HepG2 (cell line): ENCODE measurements around the gene MARK2. TPM values are rescaled to one million over a fixed set of nuclear protein-coding genes. Genes with fewer than 3 reads are reported as not detected.

Source experiments
- ATAC-seq: fragments of 200-7000 bp; cut with Tn5 transposase; 3 replicates; pipeline ENCODE4 v1.9.1; 2020; ENCODE audit warnings: mild to moderate bottlenecking, moderate library complexity
- BruUV-seq: library from RNA; stranded (reverse); fragments of 400-500 nt; replicated peaks from 2 replicates; lab custom pipeline; 2021; lab: Mats Ljungman, UMichigan
- CTCF ChIA-PET: fragments of 300-600 bp; formaldehyde crosslinking; extraction: SDS; loops from one replicate; lab custom pipeline; 2021; ENCODE audit warnings: low total read pairs, inconsistent platforms, low intra/inter-chr PET ratio; lab: Yijun Ruan, JAX
- POLR2A ChIA-PET: fragments of 350-600 bp; sonication (Branson Sonifier 250); formaldehyde crosslinking; loops from one replicate; lab custom pipeline; 2020; ENCODE audit warnings: antibody characterized with exemption, inconsistent platforms; lab: Yijun Ruan, JAX
- DNase-seq: peaks from one replicate; pipeline ENCODE4 v3.0.0-alpha.2; 2015; ENCODE audit warnings: low spot score
- FAIRE-seq: peaks from 3 replicates; lab custom pipeline; 2011; peaks lifted over from hg19 to GRCh38; lab: Jason Lieb, UNC
- H2AFZ ChIP-seq: one replicate; pipeline ENCODE4 v1.6.1; 2011; ENCODE audit warnings: low read length, inconsistent platforms
- H3K27ac ChIP-seq: fragments of 300-600 bp; 3 replicates; pipeline ENCODE4 v1.8.0; 2011; ENCODE audit warnings: mixed run types, mild to moderate bottlenecking, mixed read lengths, low read length, inconsistent platforms; ENCODE audit not compliant: insufficient read depth; ENCODE audit errors: extremely low read length
- H3K27me3 ChIP-seq, 2 experiments: fragments of 200-600 bp in 1 of 2; 2 replicates in 1 of 2; 3 replicates in 1 of 2; pipeline versions ENCODE4 v1.6.0 to v1.8.0; 2011; ENCODE audit warnings: low read length in 2 of 2, mild to moderate bottlenecking in 2 of 2, moderate library complexity in 2 of 2, inconsistent platforms in 1 of 2; ENCODE audit not compliant: insufficient read depth in 2 of 2, control insufficient read depth in 1 of 2
- H3K36me3 ChIP-seq, 2 experiments: fragments of 200-600 bp in 1 of 2; replicated peaks in 1 of 2; 2 replicates in 1 of 2; 3 replicates in 1 of 2; pipeline versions ENCODE4 v1.5.1 to v1.8.0; 2011; ENCODE audit warnings: low read length in 2 of 2, inconsistent platforms in 1 of 2; ENCODE audit not compliant: insufficient read depth in 2 of 2, control insufficient read depth in 1 of 2
- H3K4me1 ChIP-seq: 2 replicates; pipeline ENCODE4 v1.5.1; 2012; ENCODE audit warnings: low read length, inconsistent platforms; ENCODE audit not compliant: insufficient read depth
- H3K4me2 ChIP-seq: 2 replicates; pipeline ENCODE4 v1.6.0; 2011; ENCODE audit warnings: low read depth, low read length, inconsistent platforms
- H3K4me3 ChIP-seq, 3 experiments: fragments of 200-600 bp in 1 of 3; sonication (generic), shearing (Covaris generic) in 1 of 3; replicated peaks in 1 of 3; 2 replicates each; pipeline ENCODE4 v1.5.1; 2011 to 2016; ENCODE audit warnings: low read length in 3 of 3, inconsistent platforms in 2 of 3, low read depth in 2 of 3, mild to moderate bottlenecking in 2 of 3, control low read depth in 1 of 3, mixed read lengths in 1 of 3; ENCODE audit not compliant: insufficient read depth in 1 of 3
- H3K79me2 ChIP-seq: one replicate; pipeline ENCODE4 v1.6.1; 2011; ENCODE audit warnings: low read length, inconsistent platforms; ENCODE audit not compliant: insufficient read depth
- H3K9ac ChIP-seq: 2 replicates; pipeline ENCODE4 v1.6.0; 2011; ENCODE audit warnings: mild to moderate bottlenecking, low read depth, low read length, inconsistent platforms; ENCODE audit not compliant: insufficient read depth
- H3K9me3 ChIP-seq: 2 replicates; pipeline ENCODE4 v1.5.1; 2012; ENCODE audit warnings: mild to moderate bottlenecking, low read length
- H4K20me1 ChIP-seq: 2 replicates; pipeline ENCODE4 v1.6.0; 2011; ENCODE audit warnings: inconsistent platforms, mild to moderate bottlenecking, low read length, moderate library complexity; ENCODE audit not compliant: insufficient read depth
- CTCF ChIP-seq: sonication (generic); formaldehyde crosslinking; IDR thresholded peaks from 2 replicates; pipeline ENCODE4 v1.5.0; 2020; ENCODE audit warnings: mild to moderate bottlenecking, missing genetic modification reagents, moderate library complexity
- KAT7 ChIP-seq: IDR thresholded peaks from 2 replicates; pipeline ENCODE4 v1.6.1; 2018; ENCODE audit warnings: borderline replicate concordance, missing compliant biosample characterization
- PAWR ChIP-seq: sonication (generic); formaldehyde crosslinking; IDR thresholded peaks from 2 replicates; pipeline ENCODE4 v1.4.0; 2020; ENCODE audit warnings: missing genetic modification reagents, mild to moderate bottlenecking, borderline replicate concordance
- ZBED4 ChIP-seq: sonication (generic); formaldehyde crosslinking; IDR thresholded peaks from 2 replicates; pipeline ENCODE4 v1.4.0; 2020; ENCODE audit warnings: missing genetic modification reagents, borderline replicate concordance
- ZNF20 ChIP-seq: sonication (generic); formaldehyde crosslinking; IDR thresholded peaks from 2 replicates; pipeline ENCODE4 v1.4.0; 2020; ENCODE audit warnings: mild to moderate bottlenecking, moderate library complexity, missing genetic modification reagents
- ZNF839 ChIP-seq: sonication (generic); formaldehyde crosslinking; IDR thresholded peaks from 2 replicates; pipeline ENCODE4 v1.4.0; 2020; ENCODE audit warnings: missing genetic modification reagents, mild to moderate bottlenecking, borderline replicate concordance
- ZSCAN30 ChIP-seq: sonication (generic); formaldehyde crosslinking; IDR thresholded peaks from 2 replicates; pipeline ENCODE4 v1.5.0; 2020; ENCODE audit warnings: mild to moderate bottlenecking, missing genetic modification reagents
- WGBS: methylation state at CpG from one replicate; pipeline ENCODE4 v1.1.6; 2017; ENCODE audit warnings: low lambda C conversion rate; 5-methylcytosine and 5-hydroxymethylcytosine counted together
- in situ Hi-C: cut with HindIII; loops from 2 replicates; pipeline ENCODE4 v1.10.0; 2017; ENCODE audit warnings: low pct_unique_long_range_greater_than_20kb; ENCODE audit not compliant: extremely low pct_ligation_motif_present
- intact Hi-C: fragments of 100-400 bp; cut with micrococcal nuclease; formaldehyde crosslinking; loops from one replicate; pipeline ENCODE4 v1.10.0; 2022; ENCODE audit not compliant: unreplicated experiment
- polyA plus RNA-seq, 8 experiments: library from polyadenylated mRNA; depleted of rRNA in 3 of 8; stranded (reverse) in 7 of 8; unstranded in 1 of 8; fragments of >200 nt; fragmentation: Illumina TruSeq in 4 of 8; extraction: Trizol in 4 of 8; gene quantifications; 2 replicates each; pipeline versions ENCODE4 v1.2.1 to v1.2.3, GENCODE V29; 2011 to 2016; ENCODE audit warnings: low read depth in 4 of 8, missing spikeins in 1 of 8, mixed read lengths in 1 of 8; ENCODE audit not compliant: insufficient read depth in 1 of 8
- total RNA-seq, 5 experiments: library from RNA; depleted of rRNA; stranded (reverse); fragments of >200 nt; fragmentation: Illumina TruSeq; extraction: Trizol; gene quantifications; 2 replicates each; pipeline ENCODE4 v1.2.3, GENCODE V29; 2016; ENCODE audit warnings: low read depth in 1 of 5
- TF ChIP-seq, protein P1 (sequence below): sonication (generic); formaldehyde crosslinking; IDR thresholded peaks from 2 replicates; pipeline ENCODE4 v1.4.0; 2020; ENCODE audit warnings: missing genetic modification reagents, borderline replicate concordance

The MARK2 gene
- total and polyA plus RNA-seq, 2 of the 13 experiments (the other 11 are each of a cell fraction or from before 2014, with no cell fraction given): 13.5 to 13.9 TPM

DNA sequence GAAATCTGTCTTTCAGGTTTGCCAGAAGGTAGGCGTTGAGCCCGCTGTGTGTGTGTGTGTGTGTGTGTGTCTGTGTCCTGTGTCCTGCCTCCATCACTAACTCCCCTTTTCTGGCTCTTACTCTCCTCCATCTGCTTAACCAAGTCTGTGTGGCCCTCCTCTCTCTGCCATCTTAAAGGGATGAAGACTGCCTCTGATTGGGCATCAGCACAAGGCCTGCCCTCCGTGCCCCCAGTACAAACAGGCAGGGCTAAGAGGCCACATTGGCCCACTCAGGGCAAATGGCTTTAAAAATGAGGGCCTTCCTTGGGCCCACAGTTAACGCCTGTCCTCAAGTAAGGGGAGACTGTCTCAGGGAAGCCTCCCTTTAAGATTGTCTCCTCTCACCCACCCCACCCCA, 67.2 kb downstream of the MARK2 start:
- Histone ChIP-seq H3K4me3 (no peak overlapping the region), H3K27ac (no peak overlapping the region), H3K79me2 (no peaks in the 10 kb centered on the region), H3K9ac (no peak overlapping the region), H2AFZ (no peak overlapping the region), H3K36me3 (peaks cover 27 to 54% of the 10 kb centered on the region in 2 experiments), H4K20me1 (no peaks in the 10 kb centered on the region), H3K4me2 (no peak overlapping the region), H3K27me3 (no peaks in the 10 kb centered on the region), H3K4me1 (no peaks in the 10 kb centered on the region), H3K9me3 (no peaks in the 10 kb centered on the region)
- TF ChIP-seq ZNF20 (CRISPR knock-in tag) (no peak), PAWR (CRISPR knock-in tag) (no peak)
- TF ChIP-seq, protein P1, sequence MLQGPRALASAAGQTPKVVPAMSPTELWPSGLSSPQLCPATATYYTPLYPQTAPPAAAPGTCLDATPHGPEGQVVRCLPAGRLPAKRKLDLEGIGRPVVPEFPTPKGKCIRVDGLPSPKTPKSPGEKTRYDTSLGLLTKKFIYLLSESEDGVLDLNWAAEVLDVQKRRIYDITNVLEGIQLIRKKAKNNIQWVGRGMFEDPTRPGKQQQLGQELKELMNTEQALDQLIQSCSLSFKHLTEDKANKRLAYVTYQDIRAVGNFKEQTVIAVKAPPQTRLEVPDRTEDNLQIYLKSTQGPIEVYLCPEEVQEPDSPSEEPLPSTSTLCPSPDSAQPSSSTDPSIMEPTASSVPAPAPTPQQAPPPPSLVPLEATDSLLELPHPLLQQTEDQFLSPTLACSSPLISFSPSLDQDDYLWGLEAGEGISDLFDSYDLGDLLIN (CRISPR knock-in tag): no peak
- ChIA-PET POLR2A (interaction anchor here (0.9 to 1.3 kb wide), 3 partner anchors 11 to 67 kb away, joined by 3 to 5 read pairs (median 3); partner anchors contain the start of genes MARK2 and RCOR2), CTCF (interaction anchor here (1.3 to 1.7 kb wide), 2 partner anchors 68 to 69 kb away, joined by 3 to 9 read pairs; partner anchors contain the start of gene MARK2)
- in situ Hi-C loops (no loop called here), intact Hi-C loops (loop anchor here (1.0 to 10.0 kb wide), 2 partner anchors 76 to 141 kb away; partner anchors contain the start of gene ZFTA)
- FAIRE-seq: no peak
- DNase-seq: no peak
- BruUV-seq: no TSS peak
- ATAC-seq: no peak
- WGBS: 98% methylated on average over 4 of the region's 4 CpGs

DNA sequence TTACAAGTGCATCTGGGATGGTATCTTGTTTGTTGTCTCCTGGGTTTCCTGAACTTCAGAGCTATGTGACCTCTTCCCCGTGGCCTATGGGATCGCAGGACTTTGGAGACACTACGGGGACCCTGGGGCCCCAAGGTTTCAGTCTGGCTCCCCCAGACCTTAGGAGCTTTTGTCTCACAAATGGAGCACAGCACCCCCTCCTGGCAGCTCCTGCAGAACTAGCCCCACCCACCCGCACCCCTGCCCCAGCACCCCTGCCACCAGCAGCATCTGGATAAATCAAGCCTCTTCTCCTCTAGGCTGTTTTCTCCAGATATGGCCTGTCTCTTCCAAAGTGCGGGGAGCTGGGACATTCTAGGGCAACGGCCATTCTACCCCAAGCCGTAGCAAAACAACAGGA, 67.7 kb downstream of the MARK2 start:
- 95% methylated on average over 7 of the region's 7 CpGs for WGBS
- CTCF ChIA-PET: interaction anchor here (1.7 kb wide), 1 partner anchor 70 kb away, joined by 9 read pairs; no protein-coding TSS in a partner anchor
- TF ChIP-seq ZBED4 (CRISPR knock-in tag) (no peak), ZNF839 (CRISPR knock-in tag) (no peak), KAT7 (CRISPR knock-in tag) (no peak), ZSCAN30 (CRISPR knock-in tag) (no peak), CTCF (CRISPR knock-in tag) (peak; percentile 28; the same call in 1 of the 2 replicates)

More for the DNA sequence above, 67.7 kb downstream of the MARK2 start:
- no peak for FAIRE-seq
- Histone ChIP-seq H3K27me3 (no peaks in the 10 kb centered on the region), H3K9me3 (no peaks in the 10 kb centered on the region), H2AFZ (no peak overlapping the region), H3K4me1 (no peaks in the 10 kb centered on the region), H3K36me3 (peaks cover 26 to 49% of the 10 kb centered on the region in 2 experiments), H3K79me2 (no peaks in the 10 kb centered on the region), H3K9ac (no peak overlapping the region), H4K20me1 (no peaks in the 10 kb centered on the region), H3K27ac (no peak overlapping the region), H3K4me2 (no peak overlapping the region), H3K4me3 (no peak overlapping the region)
- intact Hi-C loops: loop anchor here (1.0 to 10.0 kb wide), 2 partner anchors 76 to 142 kb away; partner anchors contain the start of gene ZFTA
- ATAC-seq: peak; percentile 8; the same call in 1 of the 3 replicates
- no TSS peak for BruUV-seq
- POLR2A ChIA-PET: interaction anchor here (0.9 to 1.3 kb wide), 3 partner anchors 11 to 68 kb away, joined by 3 to 5 read pairs (median 3); partner anchors contain the start of genes MARK2 and RCOR2
- in situ Hi-C loops: no loop called here
- no peak for DNase-seq
